Fibroblast of skin of back (primary cell): ENCODE results near the gene JAGN1.
A peak's percentile ranks its signal among the peaks of the same experiment; 100 is the strongest.
"Not testable (repeated sequence)": the region's sequence is repeated elsewhere in the genome, so short reads cannot be mapped to it uniquely, and the experiment has no call there.

Experiments used
- DNase-seq: peaks from one replicate; pipeline ENCODE4 v3.0.0-alpha.2; 2013

The JAGN1 gene

DNA sequence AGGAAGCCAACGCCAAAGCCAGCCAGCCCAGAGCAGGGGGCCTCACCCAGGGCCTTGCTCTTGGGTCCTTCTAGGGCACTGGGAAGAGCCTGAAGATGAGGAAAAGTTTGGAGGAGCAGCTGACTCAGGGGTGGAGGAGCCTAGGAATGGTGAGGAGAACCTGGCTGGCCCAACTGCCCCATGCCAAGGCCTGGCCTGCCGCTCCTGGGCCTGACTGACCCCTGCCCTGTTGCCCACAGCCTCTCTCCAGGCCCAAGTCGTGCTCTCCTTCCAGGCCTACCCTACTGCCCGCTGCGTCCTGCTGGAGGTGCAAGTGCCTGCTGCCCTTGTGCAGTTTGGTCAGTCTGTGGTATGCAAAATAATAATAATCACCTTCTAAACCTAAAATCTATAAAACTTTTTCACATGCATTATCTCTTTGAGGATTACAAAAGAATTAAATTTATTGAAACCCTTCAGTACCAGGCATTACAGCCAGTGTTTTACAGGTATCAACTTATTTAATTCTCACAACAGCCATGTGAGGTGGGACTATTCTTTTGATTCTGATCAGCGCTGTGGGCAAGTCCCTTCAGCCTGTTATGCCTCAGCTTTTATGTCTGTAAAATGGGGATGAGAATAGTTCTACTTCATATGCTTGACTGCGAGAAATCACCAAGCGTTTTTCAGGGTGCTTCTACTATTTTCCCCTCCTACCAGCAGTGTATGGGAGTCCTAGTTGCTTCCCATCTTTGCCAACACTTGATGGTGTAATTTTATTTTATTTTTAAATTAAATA, 28.0 kb downstream of the JAGN1 start:
- DNase-seq: no peak

DNA sequence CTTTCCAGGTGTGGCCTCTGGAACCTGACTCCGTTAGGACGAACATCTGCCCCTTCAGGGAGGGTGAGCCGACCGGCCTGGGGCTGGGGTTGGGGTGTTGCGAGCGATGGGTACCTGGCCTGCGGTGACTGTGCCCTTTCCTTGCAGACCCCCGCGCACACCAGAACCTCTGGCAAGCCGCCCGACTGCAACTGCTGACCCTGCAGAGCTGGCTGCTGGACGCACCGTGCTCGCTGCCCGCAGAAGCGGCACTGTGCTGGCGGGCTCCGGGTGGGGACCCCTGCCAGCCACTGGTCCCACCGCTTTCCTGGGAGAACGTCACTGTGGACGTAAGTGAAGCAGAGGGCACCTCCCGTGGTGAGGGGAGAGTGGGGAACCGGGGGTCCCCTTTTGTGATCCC, 37.7 kb downstream of the JAGN1 start:
- DNase-seq: no peak

DNA sequence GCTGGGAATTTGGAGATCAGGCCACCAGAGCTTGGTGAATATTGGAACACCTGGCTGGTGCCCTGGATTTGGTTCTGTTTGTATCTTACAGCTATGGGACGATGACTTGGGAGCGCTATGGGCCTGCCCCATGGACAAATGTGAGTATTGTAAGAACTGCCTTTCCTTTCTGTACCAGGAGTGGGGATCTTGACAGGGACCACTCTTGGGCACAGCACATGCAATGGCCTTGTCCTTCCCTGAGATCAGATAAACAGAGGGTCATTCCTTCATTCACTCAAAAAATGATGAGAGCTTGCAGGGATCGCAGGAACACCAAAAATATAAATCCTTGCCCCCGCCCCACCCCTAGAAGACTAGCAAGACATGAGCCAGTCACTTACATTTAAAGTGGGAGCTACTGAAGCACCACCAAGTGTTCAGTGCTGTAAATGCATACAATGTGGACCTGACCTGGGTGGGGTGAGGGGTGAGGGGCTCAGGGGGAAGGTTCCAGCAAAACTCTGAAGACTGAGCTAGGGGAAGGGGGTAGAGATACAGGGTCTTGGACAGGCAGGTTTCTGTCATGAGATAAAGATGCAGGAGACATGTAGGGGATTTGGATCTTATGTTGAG, 40.5 kb downstream of the JAGN1 start:
- DNase-seq: peak; percentile 22

DNA sequence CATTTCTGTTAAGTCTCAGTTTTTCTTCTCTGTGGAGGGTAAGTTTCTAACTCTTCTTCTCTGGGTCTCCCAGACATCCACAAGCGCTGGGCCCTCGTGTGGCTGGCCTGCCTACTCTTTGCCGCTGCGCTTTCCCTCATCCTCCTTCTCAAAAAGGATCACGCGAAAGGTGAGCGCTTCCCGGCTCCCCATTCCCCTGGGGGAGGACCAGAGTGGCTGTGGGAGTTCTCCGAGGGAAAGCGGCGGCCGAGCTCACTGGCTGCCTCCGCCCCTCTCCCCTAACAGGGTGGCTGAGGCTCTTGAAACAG, 42.1 kb downstream of the JAGN1 start:
- no peak for DNase-seq

DNA sequence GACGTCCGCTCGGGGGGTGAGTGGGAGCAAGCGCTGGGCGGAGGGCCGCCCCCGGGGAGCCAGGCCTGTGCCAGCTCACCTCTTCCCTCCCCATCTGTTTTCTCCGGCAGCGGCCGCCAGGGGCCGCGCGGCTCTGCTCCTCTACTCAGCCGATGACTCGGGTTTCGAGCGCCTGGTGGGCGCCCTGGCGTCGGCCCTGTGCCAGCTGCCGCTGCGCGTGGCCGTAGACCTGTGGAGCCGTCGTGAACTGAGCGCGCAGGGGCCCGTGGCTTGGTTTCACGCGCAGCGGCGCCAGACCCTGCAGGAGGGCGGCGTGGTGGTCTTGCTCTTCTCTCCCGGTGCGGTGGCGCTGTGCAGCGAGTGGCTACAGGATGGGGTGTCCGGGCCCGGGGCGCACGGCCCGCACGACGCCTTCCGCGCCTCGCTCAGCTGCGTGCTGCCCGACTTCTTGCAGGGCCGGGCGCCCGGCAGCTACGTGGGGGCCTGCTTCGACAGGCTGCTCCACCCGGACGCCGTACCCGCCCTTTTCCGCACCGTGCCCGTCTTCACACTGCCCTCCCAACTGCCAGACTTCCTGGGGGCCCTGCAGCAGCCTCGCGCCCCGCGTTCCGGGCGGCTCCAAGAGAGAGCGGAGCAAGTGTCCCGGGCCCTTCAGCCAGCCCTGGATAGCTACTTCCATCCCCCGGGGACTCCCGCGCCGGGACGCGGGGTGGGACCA, 42.6 kb downstream of the JAGN1 start:
- peak; percentile 86 for DNase-seq

DNA sequence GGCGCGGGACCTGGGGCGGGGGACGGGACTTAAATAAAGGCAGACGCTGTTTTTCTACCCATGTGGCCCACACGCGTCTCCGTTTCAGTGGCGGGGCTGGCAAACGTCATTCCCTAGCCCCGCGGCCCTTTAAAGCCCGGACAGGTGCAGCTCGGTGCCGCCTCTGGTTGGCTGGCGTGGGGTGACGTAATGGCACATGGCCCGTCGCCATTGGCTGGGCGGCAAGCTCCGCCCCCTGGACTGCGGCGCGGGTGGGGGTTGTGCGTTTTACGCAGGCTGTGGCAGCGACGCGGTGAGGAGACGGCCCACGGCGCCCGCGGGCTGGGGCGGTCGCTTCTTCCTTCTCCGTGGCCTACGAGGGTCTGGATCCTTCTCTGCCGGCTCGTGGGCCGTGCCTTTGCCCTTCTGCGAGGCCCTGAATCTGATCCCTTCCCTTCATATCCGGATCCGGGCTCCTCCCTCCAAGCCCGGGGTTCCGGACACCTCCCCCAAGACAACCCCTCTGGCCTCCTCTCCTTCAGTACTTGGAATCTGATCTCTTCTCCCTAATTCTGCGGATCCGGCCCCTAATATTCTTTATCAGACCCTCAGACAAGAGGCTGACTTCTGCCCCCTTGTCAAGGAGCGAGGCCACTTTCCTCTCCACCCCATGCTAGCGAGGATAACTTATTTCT, 43.3 kb downstream of the JAGN1 start, which contains the start of gene CRELD1:
TSS of gene CRELD1 (plus strand) at position 274 of the 674 bp plus-strand sequence. CDS start 605 bp downstream, outside the sequence.
- peak; percentile 92 for DNase-seq

DNA sequence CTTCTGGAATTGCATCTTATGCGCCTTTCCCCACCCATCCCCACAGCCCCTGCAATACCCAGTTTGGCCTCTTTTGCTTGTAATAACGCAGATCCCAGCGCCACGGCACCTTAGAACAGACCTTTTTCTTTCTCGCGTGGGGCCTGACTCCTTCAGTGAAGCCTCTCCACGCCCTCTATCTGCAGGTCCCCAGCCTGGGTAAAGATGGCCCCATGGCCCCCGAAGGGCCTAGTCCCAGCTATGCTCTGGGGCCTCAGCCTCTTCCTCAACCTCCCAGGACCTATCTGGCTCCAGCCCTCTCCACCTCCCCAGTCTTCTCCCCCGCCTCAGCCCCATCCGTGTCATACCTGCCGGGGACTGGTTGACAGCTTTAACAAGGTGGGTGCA, 43.8 kb downstream of the JAGN1 start:
- no peak for DNase-seq

DNA sequence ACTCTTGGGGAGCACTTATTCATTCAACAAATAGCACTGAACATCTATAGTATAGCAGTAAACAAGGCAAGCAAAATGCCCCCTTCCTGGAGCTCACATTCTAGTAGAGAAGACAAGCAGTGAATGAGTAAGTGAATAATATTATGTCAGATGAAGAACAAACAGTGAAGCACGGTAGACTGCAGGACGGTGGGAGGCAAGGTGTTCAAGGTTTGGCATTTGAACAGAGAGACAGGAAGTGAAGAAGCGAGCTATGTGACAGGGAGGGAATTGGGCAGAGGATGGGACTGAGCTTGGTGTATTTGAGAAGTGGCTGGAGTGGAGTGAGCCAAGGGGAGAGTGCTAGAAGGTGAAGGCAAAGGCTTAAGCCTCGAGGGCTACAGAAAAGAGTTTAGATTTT, 44.6 kb downstream of the JAGN1 start:
- DNase-seq: no peak

DNA sequence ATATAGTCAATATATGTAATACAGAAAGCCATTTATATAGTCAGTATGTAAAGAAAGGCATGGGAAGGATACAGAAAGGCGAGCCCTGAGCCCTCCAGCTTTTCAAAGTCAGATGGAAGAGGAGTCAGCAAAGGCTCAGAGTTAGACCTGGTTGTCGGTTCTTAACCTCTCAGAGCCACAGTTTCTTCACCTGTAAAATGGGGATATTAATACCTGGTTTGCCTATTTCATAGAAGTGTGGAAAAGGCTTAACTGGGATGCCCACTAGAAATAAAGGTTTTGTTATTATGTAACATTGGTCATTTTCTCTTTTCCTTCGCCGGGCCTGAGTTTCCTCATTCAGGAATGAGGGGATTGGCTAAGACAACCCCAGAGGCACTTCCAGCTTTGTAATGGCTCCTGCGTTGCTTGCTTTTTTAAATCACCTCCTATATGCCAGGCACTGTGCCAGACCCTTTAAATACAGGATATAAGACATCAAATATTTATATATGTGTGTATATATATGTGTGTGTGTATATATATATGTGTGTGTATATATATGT, 45.6 kb downstream of the JAGN1 start:
- no peak for DNase-seq

DNA sequence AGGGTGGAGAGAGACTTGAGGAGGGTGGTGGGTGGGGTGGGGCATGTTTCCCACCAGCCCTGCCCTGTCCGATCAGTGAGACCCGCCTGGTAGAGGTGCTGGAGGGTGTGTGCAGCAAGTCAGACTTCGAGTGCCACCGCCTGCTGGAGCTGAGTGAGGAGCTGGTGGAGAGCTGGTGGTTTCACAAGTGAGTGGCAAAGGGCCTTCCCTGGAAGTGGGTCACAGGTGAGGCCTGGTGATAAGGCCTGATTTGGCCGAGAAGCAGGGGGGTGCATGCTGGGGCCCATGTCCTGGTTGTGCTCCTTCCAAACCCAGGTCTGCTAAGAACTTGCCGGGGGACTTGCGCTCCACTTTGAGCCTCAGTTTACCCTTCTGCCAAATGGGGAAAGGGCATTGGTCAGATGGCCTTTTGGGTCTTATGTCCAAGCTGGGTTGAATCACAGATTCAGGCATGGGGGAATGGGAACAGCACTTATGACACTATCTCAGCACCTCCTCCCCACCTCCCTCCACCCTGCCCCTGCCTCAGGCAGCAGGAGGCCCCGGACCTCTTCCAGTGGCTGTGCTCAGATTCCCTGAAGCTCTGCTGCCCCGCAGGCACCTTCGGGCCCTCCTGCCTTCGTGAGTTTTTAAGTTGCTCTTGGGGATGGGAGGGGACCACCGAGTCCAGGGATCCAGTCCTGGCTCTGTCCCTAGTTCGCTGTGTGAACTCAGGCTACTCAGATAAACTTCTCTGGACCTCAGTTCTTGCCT, 47.3 kb downstream of the JAGN1 start:
- DNase-seq: no peak

DNA sequence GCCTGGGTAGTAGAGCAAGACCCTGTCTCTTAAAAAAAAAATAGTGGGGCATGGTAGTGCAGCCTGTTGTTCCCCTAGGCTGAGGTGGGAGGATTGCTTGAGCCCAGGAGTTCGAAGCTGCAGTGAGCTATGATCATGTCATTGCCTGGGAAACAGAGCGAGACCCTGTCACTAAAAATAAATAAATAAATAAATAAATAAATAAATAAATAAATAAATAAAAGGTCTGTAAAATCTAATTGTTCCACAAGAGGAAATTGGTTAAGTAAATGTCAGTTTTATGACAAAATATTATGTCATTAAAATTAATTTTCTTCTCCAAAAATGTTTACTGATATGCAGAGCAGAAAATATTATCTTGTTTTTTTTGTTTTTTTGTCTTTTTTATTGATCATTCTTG, 48.6 kb downstream of the JAGN1 start:
- DNase-seq: no peak

DNA sequence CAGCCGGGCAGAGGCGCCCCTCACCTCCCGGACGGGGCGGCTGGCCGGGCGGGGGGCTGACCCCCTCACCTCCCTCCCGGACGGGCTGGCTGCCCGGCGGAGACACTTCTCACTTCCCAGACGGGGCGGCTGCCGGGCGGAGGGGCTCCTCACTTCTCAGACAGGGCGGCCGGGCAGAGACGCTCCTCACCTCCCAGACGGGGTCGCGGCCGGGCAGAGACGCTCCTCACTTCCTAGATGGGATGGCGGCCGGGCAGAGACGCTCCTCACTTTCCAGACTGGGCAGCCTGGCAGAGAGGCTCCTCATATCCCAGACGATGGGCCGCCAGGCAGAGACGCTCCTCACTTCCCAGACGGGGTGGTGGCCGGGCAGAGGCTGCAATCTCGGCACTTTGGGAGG, 49.5 kb downstream of the JAGN1 start:
- not testable (repeated sequence) for DNase-seq

DNA sequence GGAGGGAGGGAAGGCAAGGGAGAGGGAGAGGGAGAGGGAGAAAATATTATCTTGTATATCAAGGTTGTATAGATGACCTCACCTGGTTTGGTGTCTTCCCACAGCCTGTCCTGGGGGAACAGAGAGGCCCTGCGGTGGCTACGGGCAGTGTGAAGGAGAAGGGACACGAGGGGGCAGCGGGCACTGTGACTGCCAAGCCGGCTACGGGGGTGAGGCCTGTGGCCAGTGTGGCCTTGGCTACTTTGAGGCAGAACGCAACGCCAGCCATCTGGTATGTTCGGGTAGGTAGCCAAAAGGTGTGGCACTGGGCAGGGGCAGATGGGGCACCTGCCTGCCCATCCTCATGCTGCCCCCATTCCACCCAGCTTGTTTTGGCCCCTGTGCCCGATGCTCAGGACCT, 50.3 kb downstream of the JAGN1 start:
- DNase-seq: no peak

DNA sequence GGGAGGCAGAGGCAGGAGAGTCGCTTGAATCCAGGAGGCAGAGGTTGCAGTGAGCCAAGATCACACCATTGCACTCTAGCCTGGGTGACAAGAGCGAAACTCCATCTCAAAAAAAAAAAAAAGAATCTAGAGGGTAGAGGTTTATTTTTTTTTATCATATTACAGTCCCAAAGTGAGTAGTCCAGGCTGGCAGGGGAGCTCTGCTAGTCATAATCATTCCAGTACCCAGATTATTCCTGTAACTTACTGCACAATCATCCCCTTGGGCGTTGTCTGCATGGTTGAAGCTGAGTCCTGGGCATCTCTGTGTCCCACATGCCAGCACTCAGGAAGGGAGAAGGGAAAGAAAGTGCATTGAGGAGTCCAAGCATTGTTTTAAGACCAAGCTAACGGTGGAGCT, 51.8 kb downstream of the JAGN1 start:
- no peak for DNase-seq

DNA sequence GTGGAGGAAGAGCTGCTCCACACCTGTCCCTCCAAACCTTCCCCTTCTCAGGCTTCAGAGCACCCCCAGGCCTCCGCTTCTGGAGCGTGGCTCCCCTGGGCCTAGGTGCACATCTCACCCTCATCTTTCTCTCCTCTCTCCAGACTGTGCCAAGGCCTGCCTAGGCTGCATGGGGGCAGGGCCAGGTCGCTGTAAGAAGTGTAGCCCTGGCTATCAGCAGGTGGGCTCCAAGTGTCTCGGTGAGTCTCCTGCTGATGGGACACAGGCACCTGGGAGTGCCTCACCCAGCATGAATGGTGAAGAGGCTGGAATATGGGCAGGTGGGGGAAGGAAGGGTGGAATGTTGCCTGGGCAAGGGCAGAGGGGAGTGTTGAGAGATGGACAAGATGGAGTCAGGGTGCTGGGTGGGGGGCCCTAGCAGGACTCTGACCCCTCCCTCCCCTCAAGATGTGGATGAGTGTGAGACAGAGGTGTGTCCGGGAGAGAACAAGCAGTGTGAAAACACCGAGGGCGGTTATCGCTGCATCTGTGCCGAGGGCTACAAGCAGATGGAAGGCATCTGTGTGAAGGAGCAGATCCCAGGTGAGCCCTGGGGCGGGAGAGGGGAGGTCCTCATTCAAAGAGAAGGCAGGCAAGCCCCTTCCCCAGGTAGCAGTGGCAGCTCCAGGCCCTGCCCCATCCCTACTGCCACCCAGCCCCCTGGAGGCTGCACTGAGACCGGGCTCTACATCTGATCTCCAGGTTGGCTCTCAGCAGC, 52.7 kb downstream of the JAGN1 start:
- DNase-seq: no peak
